WTC11 (cell line): ENCODE data around the gene RCN1. TPM values are rescaled to one million over a fixed set of nuclear protein-coding genes. Genes with fewer than 3 reads are reported as not detected.

Experiments
- ATAC-seq: fragments of 200-7000 bp; cut with Tn5 transposase; 2 replicates; pipeline ENCODE4 v1.10.0; 2021; ENCODE audit warnings: mild to moderate bottlenecking, moderate library complexity
- CTCF ChIA-PET: fragments of 300-600 bp; sonication (Branson Sonifier 250); formaldehyde crosslinking; loops from one replicate; lab custom pipeline; 2021; ENCODE audit warnings: antibody characterized with exemption; lab: Charles Lee
- POLR2A ChIA-PET: fragments of 350-600 bp; sonication (Branson Sonifier 250); formaldehyde crosslinking; loops from one replicate; lab custom pipeline; 2021; ENCODE audit warnings: antibody characterized with exemption; lab: Charles Lee
- DNase-seq: peaks from one replicate; pipeline ENCODE4 v3.0.0; 2021; ENCODE audit warnings: low spot score
- H3K27ac Mint-ChIP-seq: 2 replicates; pipeline ENCODE4 v1.8.0; 2021; ENCODE audit warnings: mixed read lengths
- H3K27me3 Mint-ChIP-seq: 2 replicates; pipeline ENCODE4 v1.8.0; 2021; ENCODE audit warnings: low read depth, mild to moderate bottlenecking, moderate library complexity, mixed read lengths
- H3K36me3 Mint-ChIP-seq: 2 replicates; pipeline ENCODE4 v1.8.0; 2021; ENCODE audit warnings: mixed read lengths
- H3K4me1 Mint-ChIP-seq: 2 replicates; pipeline ENCODE4 v1.8.0; 2022; ENCODE audit warnings: mixed read lengths
- H3K4me3 Mint-ChIP-seq: 2 replicates; pipeline ENCODE4 v1.8.0; 2021; ENCODE audit warnings: mild to moderate bottlenecking, moderate library complexity, mixed read lengths
- H3K9me3 Mint-ChIP-seq: 2 replicates; pipeline ENCODE4 v1.8.0; 2021; ENCODE audit warnings: mixed read lengths
- CREM ChIP-seq: sonication (generic); formaldehyde crosslinking; IDR thresholded peaks from 2 replicates; pipeline ENCODE4 v1.8.1; 2022; ENCODE audit warnings: mild to moderate bottlenecking, missing genetic modification reagents, moderate library complexity
- FOXP1 ChIP-seq: sonication (generic); formaldehyde crosslinking; IDR thresholded peaks from 2 replicates; pipeline ENCODE4 v1.8.0; 2022; ENCODE audit warnings: missing genetic modification reagents, mild to moderate bottlenecking, moderate library complexity, borderline replicate concordance
- JUN ChIP-seq: sonication (generic); formaldehyde crosslinking; IDR thresholded peaks from 2 replicates; pipeline ENCODE4 v1.8.0; 2023; ENCODE audit warnings: mild to moderate bottlenecking, missing genetic modification reagents
- KAT7 ChIP-seq: sonication (generic); formaldehyde crosslinking; IDR thresholded peaks from 2 replicates; pipeline ENCODE4 v1.8.1; 2023; ENCODE audit warnings: missing genetic modification reagents, mild to moderate bottlenecking, borderline replicate concordance
- NFYB ChIP-seq: sonication (generic); formaldehyde crosslinking; conservative IDR thresholded peaks from 2 replicates; pipeline ENCODE4 v1.8.0; 2022; ENCODE audit warnings: low read depth, missing genetic modification reagents
- NR1H2 ChIP-seq: sonication (generic); formaldehyde crosslinking; IDR thresholded peaks from 2 replicates; pipeline ENCODE4 v1.9.0; 2021; ENCODE audit warnings: mild to moderate bottlenecking, moderate library complexity, missing genetic modification reagents
- PRRX2 ChIP-seq: fragments of 250-450 bp; sonication (Bioruptor Pico); IDR thresholded peaks from 2 replicates; pipeline ENCODE4 v1.8.0; 2021; ENCODE audit warnings: mild to moderate bottlenecking
- RORB ChIP-seq: fragments of 250-450 bp; sonication (Bioruptor Pico); IDR thresholded peaks from 2 replicates; pipeline ENCODE4 v1.9.0; 2021; ENCODE audit warnings: mild to moderate bottlenecking
- TCF7 ChIP-seq: sonication (generic); formaldehyde crosslinking; IDR thresholded peaks from 2 replicates; pipeline ENCODE4 v1.8.0; 2022; ENCODE audit warnings: mild to moderate bottlenecking, low read depth, missing genetic modification reagents, moderate library complexity
- TP53 ChIP-seq: sonication (generic); formaldehyde crosslinking; IDR thresholded peaks from 2 replicates; pipeline ENCODE4 v1.8.1; 2023; ENCODE audit warnings: mild to moderate bottlenecking, missing genetic modification reagents
- ZNF219 ChIP-seq: sonication (generic); formaldehyde crosslinking; IDR thresholded peaks from 2 replicates; pipeline ENCODE4 v1.8.0; 2023; ENCODE audit warnings: missing genetic modification reagents, mild to moderate bottlenecking, borderline replicate concordance
- ZNF263 ChIP-seq: sonication (generic); formaldehyde crosslinking; IDR thresholded peaks from 2 replicates; pipeline ENCODE4 v1.8.1; 2022; ENCODE audit warnings: low read depth, mild to moderate bottlenecking, moderate library complexity, missing genetic modification reagents
- ZNF396 ChIP-seq: fragments of 250-450 bp; sonication (Bioruptor Pico); IDR thresholded peaks from 2 replicates; pipeline ENCODE4 v1.8.0; 2021; ENCODE audit warnings: mild to moderate bottlenecking, moderate library complexity, borderline replicate concordance
- total RNA-seq: library from RNA; stranded (reverse); gene quantifications from 3 replicates; pipeline ENCODE4 v1.2.3, GENCODE V29; 2021
- TF ChIP-seq, protein P1 (sequence below): sonication (generic); formaldehyde crosslinking; IDR thresholded peaks from 2 replicates; pipeline ENCODE4 v1.8.1; 2023; ENCODE audit warnings: mild to moderate bottlenecking, missing genetic modification reagents, borderline replicate concordance
- TF ChIP-seq, protein P2 (sequence below): sonication (generic); formaldehyde crosslinking; IDR thresholded peaks from 2 replicates; pipeline ENCODE4 v1.8.1; 2023; ENCODE audit warnings: mild to moderate bottlenecking, missing genetic modification reagents, moderate library complexity
- TF ChIP-seq, protein P3 (sequence below): fragments of 250-450 bp; sonication (Bioruptor Pico); IDR thresholded peaks from 2 replicates; pipeline ENCODE4 v1.9.0; 2021; ENCODE audit warnings: moderate library complexity, mild to moderate bottlenecking, inconsistent platforms, borderline replicate concordance
- TF ChIP-seq, protein P4 (sequence below): fragments of 200-600 bp; IDR thresholded peaks from 2 replicates; pipeline ENCODE4 v1.8.0; 2022; ENCODE audit warnings: antibody characterized with exemption
- TF ChIP-seq, protein P5 (sequence below): sonication (generic); formaldehyde crosslinking; IDR thresholded peaks from 2 replicates; pipeline ENCODE4 v1.8.0; 2023; ENCODE audit warnings: missing genetic modification reagents

RCN1 gene
- total RNA-seq, 1 experiment from 2014 or later, result 96.2 TPM

DNA sequence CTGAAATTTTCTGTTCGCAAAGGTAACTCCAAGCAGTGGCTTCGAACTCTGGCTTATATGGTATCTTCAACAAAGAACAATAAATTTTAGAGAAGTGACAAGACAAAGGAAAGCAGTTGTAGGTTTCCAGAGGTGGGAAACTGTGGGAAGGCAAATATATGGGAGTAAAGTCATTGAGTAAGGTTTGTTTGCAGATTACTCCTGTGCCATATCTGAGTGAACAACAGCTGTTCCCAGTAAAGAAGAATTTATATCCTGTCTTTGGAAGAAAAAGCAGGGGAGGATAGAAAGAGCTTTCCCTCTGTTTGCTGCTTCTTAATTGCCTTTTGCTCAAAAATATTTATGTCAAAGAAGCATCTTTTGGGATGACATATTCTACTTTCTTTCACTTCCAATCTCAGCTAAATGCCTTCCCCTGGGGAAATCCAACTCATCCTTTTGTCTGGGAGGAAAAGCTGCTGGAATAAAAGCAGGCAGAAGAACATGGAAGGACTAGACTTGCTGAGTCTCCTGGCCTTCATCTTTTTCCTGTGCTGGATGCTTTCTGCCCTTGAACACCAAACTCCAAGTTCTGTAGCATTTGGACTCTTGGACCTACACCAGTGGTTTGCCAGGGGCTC, 10.4 kb upstream of the RCN1 start (continued):
- TF ChIP-seq, protein P1, sequence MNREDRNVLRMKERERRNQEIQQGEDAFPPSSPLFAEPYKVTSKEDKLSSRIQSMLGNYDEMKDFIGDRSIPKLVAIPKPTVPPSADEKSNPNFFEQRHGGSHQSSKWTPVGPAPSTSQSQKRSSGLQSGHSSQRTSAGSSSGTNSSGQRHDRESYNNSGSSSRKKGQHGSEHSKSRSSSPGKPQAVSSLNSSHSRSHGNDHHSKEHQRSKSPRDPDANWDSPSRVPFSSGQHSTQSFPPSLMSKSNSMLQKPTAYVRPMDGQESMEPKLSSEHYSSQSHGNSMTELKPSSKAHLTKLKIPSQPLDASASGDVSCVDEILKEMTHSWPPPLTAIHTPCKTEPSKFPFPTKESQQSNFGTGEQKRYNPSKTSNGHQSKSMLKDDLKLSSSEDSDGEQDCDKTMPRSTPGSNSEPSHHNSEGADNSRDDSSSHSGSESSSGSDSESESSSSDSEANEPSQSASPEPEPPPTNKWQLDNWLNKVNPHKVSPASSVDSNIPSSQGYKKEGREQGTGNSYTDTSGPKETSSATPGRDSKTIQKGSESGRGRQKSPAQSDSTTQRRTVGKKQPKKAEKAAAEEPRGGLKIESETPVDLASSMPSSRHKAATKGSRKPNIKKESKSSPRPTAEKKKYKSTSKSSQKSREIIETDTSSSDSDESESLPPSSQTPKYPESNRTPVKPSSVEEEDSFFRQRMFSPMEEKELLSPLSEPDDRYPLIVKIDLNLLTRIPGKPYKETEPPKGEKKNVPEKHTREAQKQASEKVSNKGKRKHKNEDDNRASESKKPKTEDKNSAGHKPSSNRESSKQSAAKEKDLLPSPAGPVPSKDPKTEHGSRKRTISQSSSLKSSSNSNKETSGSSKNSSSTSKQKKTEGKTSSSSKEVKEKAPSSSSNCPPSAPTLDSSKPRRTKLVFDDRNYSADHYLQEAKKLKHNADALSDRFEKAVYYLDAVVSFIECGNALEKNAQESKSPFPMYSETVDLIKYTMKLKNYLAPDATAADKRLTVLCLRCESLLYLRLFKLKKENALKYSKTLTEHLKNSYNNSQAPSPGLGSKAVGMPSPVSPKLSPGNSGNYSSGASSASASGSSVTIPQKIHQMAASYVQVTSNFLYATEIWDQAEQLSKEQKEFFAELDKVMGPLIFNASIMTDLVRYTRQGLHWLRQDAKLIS (CRISPR knock-in tag), result no peak
- TF ChIP-seq TCF7 (CRISPR knock-in tag) (no peak), RORB (no peak)
- TF ChIP-seq, protein P2, sequence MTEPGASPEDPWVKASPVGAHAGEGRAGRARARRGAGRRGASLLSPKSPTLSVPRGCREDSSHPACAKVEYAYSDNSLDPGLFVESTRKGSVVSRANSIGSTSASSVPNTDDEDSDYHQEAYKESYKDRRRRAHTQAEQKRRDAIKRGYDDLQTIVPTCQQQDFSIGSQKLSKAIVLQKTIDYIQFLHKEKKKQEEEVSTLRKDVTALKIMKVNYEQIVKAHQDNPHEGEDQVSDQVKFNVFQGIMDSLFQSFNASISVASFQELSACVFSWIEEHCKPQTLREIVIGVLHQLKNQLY (CRISPR knock-in tag), result no peak

DNA sequence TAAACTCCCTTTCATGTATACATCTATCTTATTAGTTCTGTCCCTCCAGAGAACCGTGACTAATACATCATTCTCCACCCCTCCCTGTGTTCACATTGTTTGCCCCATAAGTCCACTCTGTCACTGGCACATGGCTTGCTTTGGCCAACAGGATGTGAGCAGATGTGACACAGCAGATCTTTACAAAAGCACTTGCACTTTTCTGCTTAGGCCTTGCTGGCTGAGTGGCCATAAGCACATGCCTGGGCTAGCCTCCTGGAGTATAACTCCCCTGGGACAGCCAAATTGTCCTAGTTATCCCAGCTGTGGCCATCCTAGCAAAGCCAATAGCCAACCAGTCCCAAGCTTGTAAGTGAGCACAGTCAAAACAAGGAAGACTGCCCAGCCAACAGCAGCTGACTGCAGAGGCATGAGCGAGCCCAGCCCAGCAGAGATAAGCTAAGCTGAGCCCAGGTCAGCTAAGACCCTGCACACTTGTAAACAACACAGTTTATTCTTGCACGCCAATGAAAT, 9.7 kb upstream of the RCN1 start:
- CTCF ChIA-PET, result interaction anchor here (1.0 to 2.2 kb wide), 2 partner anchors 9 to 232 kb away, joined by 3 to 10 read pairs; no protein-coding TSS in a partner anchor
- Mint-ChIP-seq H3K4me1 (peaks cover 27% of the 10 kb centered on the region), H3K27me3 (no peaks in the 10 kb centered on the region; the same call in 1 of the 2 replicates), H3K9me3 (peaks cover 14% of the 10 kb centered on the region), H3K27ac (no peak overlapping the region), H3K4me3 (no peak overlapping the region), H3K36me3 (no peaks in the 10 kb centered on the region)
- no peak for DNase-seq
- ATAC-seq, result no peak
- POLR2A ChIA-PET, result no interaction called here
- TF ChIP-seq PRRX2 (CRISPR knock-in tag) (no peak), ZNF396 (CRISPR knock-in tag) (no peak), NFYB (no peak), JUN (CRISPR knock-in tag) (no peak), NR1H2 (CRISPR knock-in tag) (no peak), ZNF263 (CRISPR knock-in tag) (no peak), ZNF219 (CRISPR knock-in tag) (no peak), CREM (no peak), FOXP1 (no peak), TP53 (no peak), KAT7 (no peak)
- TF ChIP-seq, protein P3, sequence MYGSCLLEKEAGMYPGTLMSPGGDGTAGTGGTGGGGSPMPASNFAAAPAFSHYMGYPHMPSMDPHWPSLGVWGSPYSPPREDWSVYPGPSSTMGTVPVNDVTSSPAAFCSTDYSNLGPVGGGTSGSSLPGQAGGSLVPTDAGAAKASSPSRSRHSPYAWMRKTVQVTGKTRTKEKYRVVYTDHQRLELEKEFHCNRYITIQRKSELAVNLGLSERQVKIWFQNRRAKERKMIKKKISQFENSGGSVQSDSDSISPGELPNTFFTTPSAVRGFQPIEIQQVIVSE (CRISPR knock-in tag), result no peak
- TF ChIP-seq, protein P4, sequence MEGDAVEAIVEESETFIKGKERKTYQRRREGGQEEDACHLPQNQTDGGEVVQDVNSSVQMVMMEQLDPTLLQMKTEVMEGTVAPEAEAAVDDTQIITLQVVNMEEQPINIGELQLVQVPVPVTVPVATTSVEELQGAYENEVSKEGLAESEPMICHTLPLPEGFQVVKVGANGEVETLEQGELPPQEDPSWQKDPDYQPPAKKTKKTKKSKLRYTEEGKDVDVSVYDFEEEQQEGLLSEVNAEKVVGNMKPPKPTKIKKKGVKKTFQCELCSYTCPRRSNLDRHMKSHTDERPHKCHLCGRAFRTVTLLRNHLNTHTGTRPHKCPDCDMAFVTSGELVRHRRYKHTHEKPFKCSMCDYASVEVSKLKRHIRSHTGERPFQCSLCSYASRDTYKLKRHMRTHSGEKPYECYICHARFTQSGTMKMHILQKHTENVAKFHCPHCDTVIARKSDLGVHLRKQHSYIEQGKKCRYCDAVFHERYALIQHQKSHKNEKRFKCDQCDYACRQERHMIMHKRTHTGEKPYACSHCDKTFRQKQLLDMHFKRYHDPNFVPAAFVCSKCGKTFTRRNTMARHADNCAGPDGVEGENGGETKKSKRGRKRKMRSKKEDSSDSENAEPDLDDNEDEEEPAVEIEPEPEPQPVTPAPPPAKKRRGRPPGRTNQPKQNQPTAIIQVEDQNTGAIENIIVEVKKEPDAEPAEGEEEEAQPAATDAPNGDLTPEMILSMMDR, result no peak
- TF ChIP-seq, protein P5, sequence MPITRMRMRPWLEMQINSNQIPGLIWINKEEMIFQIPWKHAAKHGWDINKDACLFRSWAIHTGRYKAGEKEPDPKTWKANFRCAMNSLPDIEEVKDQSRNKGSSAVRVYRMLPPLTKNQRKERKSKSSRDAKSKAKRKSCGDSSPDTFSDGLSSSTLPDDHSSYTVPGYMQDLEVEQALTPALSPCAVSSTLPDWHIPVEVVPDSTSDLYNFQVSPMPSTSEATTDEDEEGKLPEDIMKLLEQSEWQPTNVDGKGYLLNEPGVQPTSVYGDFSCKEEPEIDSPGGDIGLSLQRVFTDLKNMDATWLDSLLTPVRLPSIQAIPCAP (CRISPR knock-in tag), result no peak
